H1 (cell line): ENCODE results near the gene NUAK1. TPM values are rescaled to one million over a fixed set of nuclear protein-coding genes. Genes with fewer than 3 reads are reported as not detected.

ENCODE experiments used
- CTCF ChIA-PET: fragments of 300-600 bp; sonication (Branson Sonifier 250); formaldehyde crosslinking; loops from one replicate; lab custom pipeline; 2021; ENCODE audit not compliant: partially characterized antibody; lab: Charles Lee
- POLR2A ChIA-PET: fragments of 300-600 bp; sonication (Branson Sonifier 250); formaldehyde crosslinking; loops from one replicate; lab custom pipeline; 2021; ENCODE audit warnings: inconsistent platforms; ENCODE audit not compliant: partially characterized antibody; lab: Charles Lee
- DNase-seq, 2 experiments: peaks; one replicate each; pipeline versions ENCODE4 v3.0.0 to v3.0.0-alpha.2; 2010 to 2022; ENCODE audit warnings: low spot score in 2 of 2, low read depth in 1 of 2, mixed read lengths in 1 of 2
- FAIRE-seq: peaks from 2 replicates; lab custom pipeline; 2011; peaks lifted over from hg19 to GRCh38; lab: Jason Lieb, UNC
- H2AFZ ChIP-seq: 2 replicates; pipeline ENCODE4 v1.8.1; 2012; ENCODE audit warnings: low read length, inconsistent platforms
- H2AK5ac ChIP-seq: 2 replicates; pipeline ENCODE4 v1.6.1; 2013; ENCODE audit warnings: low read depth, low read length
- H2BK120ac ChIP-seq: replicated peaks from 2 replicates; pipeline ENCODE3; 2013; ENCODE audit warnings: low read depth, low read length, inconsistent platforms
- H2BK12ac ChIP-seq: 2 replicates; pipeline ENCODE4 v1.6.1; 2013; ENCODE audit warnings: low read depth, low read length
- H2BK15ac ChIP-seq: 2 replicates; pipeline ENCODE4 v1.6.1; 2013; ENCODE audit warnings: low read length
- H2BK20ac ChIP-seq: 2 replicates; pipeline ENCODE4 v1.6.1; 2013; ENCODE audit warnings: low read length
- H2BK5ac ChIP-seq: 2 replicates; pipeline ENCODE4 v1.6.1; 2013; ENCODE audit warnings: low read depth, low read length
- H3K14ac ChIP-seq: 2 replicates; pipeline ENCODE4 v1.6.1; 2013; ENCODE audit warnings: inconsistent platforms; ENCODE audit not compliant: insufficient read length
- H3K18ac ChIP-seq: 2 replicates; pipeline ENCODE4 v1.6.1; 2013; ENCODE audit warnings: low read length; ENCODE audit errors: extremely low read depth
- H3K23ac ChIP-seq: 2 replicates; pipeline ENCODE4 v1.6.1; 2013; ENCODE audit warnings: inconsistent platforms; ENCODE audit not compliant: insufficient read length
- H3K23me2 ChIP-seq: 2 replicates; pipeline ENCODE4 v1.6.1; 2013; ENCODE audit warnings: low read depth, low read length
- H3K27ac ChIP-seq: 2 replicates; pipeline ENCODE4 v1.6.1; 2011; ENCODE audit warnings: low read depth, low read length, inconsistent platforms
- H3K27me3 ChIP-seq, 4 experiments: replicated peaks in 1 of 4; 1 replicate in 1 of 4; 2 replicates in 3 of 4; pipeline versions ENCODE4 v1.6.1 to v1.8.1; 2011 to 2013; ENCODE audit warnings: low read length in 3 of 4, mild to moderate bottlenecking in 3 of 4, inconsistent platforms in 2 of 4, mixed read lengths in 2 of 4, moderate library complexity in 1 of 4; ENCODE audit not compliant: control insufficient read depth in 3 of 4, insufficient read depth in 3 of 4; ENCODE audit errors: extremely low read depth in 1 of 4
- H3K36me3 ChIP-seq, 4 experiments: 2 replicates each; pipeline versions ENCODE4 v1.6.1 to v1.8.1; 2011 to 2013; ENCODE audit warnings: mild to moderate bottlenecking in 4 of 4, low read length in 3 of 4, moderate library complexity in 2 of 4, control low read depth in 1 of 4, inconsistent platforms in 1 of 4; ENCODE audit not compliant: insufficient read depth in 4 of 4, control insufficient read depth in 2 of 4
- H3K4ac ChIP-seq: replicated peaks from 2 replicates; pipeline ENCODE3; 2013; ENCODE audit warnings: low read length, low read depth, mixed read lengths, inconsistent platforms; ENCODE audit not compliant: insufficient read length
- H3K4me1 ChIP-seq, 4 experiments: replicated peaks in 1 of 4; 1 replicate in 1 of 4; 2 replicates in 3 of 4; pipeline versions ENCODE4 v1.6.1 to v1.8.1; 2011 to 2013; ENCODE audit warnings: low read length in 3 of 4, inconsistent platforms in 2 of 4, mixed read lengths in 1 of 4; ENCODE audit not compliant: insufficient read depth in 4 of 4, control insufficient read depth in 3 of 4
- H3K4me2 ChIP-seq, 2 experiments: 2 replicates each; pipeline versions ENCODE4 v1.6.1 to v1.8.1; 2011 to 2013; ENCODE audit warnings: low read depth in 2 of 2, low read length in 2 of 2, control low read depth in 1 of 2, inconsistent platforms in 1 of 2, mild to moderate bottlenecking in 1 of 2; ENCODE audit not compliant: insufficient read depth in 1 of 2
- H3K4me3 ChIP-seq, 4 experiments: fragments of 200-600, 300-600 bp in 1 of 4; sonication (generic), shearing (Covaris generic), sonication (Bioruptor Twin) in 1 of 4; 2 replicates each; pipeline versions ENCODE4 v1.5.1 to v1.8.1; 2011 to 2016; ENCODE audit warnings: low read length in 4 of 4, low read depth in 3 of 4, control low read depth in 2 of 4, inconsistent platforms in 2 of 4, mild to moderate bottlenecking in 2 of 4, mixed read lengths in 1 of 4, moderate library complexity in 1 of 4; ENCODE audit not compliant: insufficient read depth in 2 of 4; ENCODE audit errors: extremely low read depth in 1 of 4
- H3K56ac ChIP-seq: replicated peaks from 2 replicates; pipeline ENCODE3; 2013; ENCODE audit warnings: low read depth, mild to moderate bottlenecking, mixed read lengths, low read length, inconsistent platforms; ENCODE audit not compliant: insufficient read length
- H3K79me1 ChIP-seq: 2 replicates; pipeline ENCODE4 v1.6.1; 2013; ENCODE audit warnings: low read depth, low read length, control low read depth
- H3K79me2 ChIP-seq, 2 experiments: 2 replicates each; pipeline versions ENCODE4 v1.6.1 to v1.8.1; 2012 to 2013; ENCODE audit warnings: low read length in 2 of 2, mild to moderate bottlenecking in 2 of 2, inconsistent platforms in 1 of 2; ENCODE audit not compliant: insufficient read depth in 2 of 2, control insufficient read depth in 1 of 2
- H3K9ac ChIP-seq, 4 experiments: replicated peaks in 1 of 4; 1 replicate in 1 of 4; 2 replicates in 3 of 4; pipeline versions ENCODE4 v1.6.1 to v1.8.1; 2011 to 2013; ENCODE audit warnings: low read depth in 3 of 4, low read length in 3 of 4, control low read depth in 2 of 4, mild to moderate bottlenecking in 2 of 4, moderate library complexity in 2 of 4, inconsistent platforms in 1 of 4; ENCODE audit errors: extremely low read depth in 1 of 4
- H3K9me3 ChIP-seq, 2 experiments: 2 replicates each; pipeline versions ENCODE4 v1.6.1 to v1.8.1; 2012 to 2013; ENCODE audit warnings: mild to moderate bottlenecking in 2 of 2, moderate library complexity in 2 of 2, control low read depth in 1 of 2, inconsistent platforms in 1 of 2, low read depth in 1 of 2, low read length in 1 of 2, mixed read lengths in 1 of 2; ENCODE audit not compliant: insufficient read depth in 2 of 2
- H4K20me1 ChIP-seq, 2 experiments: replicated peaks in 1 of 2; 2 replicates each; pipeline versions ENCODE3 to v1.8.1; 2011 to 2013; ENCODE audit warnings: inconsistent platforms in 2 of 2, low read length in 2 of 2, mild to moderate bottlenecking in 1 of 2; ENCODE audit not compliant: insufficient read depth in 2 of 2, control insufficient read depth in 1 of 2
- H4K5ac ChIP-seq: 2 replicates; pipeline ENCODE4 v1.6.1; 2013; ENCODE audit warnings: low read length, low read depth, mixed read lengths, inconsistent platforms; ENCODE audit not compliant: insufficient read length
- H4K8ac ChIP-seq: 2 replicates; pipeline ENCODE4 v1.8.0; 2013; ENCODE audit warnings: mild to moderate bottlenecking, moderate library complexity, low read length, inconsistent platforms; ENCODE audit not compliant: insufficient read depth; ENCODE audit errors: extremely low read depth
- H4K91ac ChIP-seq: replicated peaks from 2 replicates; pipeline ENCODE3; 2013; ENCODE audit warnings: low read length, mixed read lengths, inconsistent platforms; ENCODE audit not compliant: insufficient read length
- BACH1 ChIP-seq: IDR thresholded peaks from 2 replicates; pipeline ENCODE4 v1.6.1; 2012; ENCODE audit warnings: low read length, improper control_type of control experiment
- CREB1 ChIP-seq: IDR thresholded peaks from 2 replicates; pipeline ENCODE4 v1.6.1; 2012; ENCODE audit warnings: inconsistent platforms
- POU5F1 ChIP-seq: IDR thresholded peaks from 2 replicates; pipeline ENCODE4 v1.6.1; 2011; ENCODE audit warnings: low read depth, mild to moderate bottlenecking, low read length, moderate library complexity
- RAD21 ChIP-seq, 2 experiments: IDR thresholded peaks in 1 of 2; conservative IDR thresholded peaks in 1 of 2; 2 replicates each; pipeline ENCODE4 v1.6.1; 2011; ENCODE audit warnings: low read depth in 2 of 2, low read length in 2 of 2, improper control_type of control experiment in 1 of 2, inconsistent platforms in 1 of 2, mild to moderate bottlenecking in 1 of 2, moderate library complexity in 1 of 2
- RFX5 ChIP-seq: IDR thresholded peaks from 2 replicates; pipeline ENCODE4 v1.6.1; 2011; ENCODE audit warnings: low read depth, low read length, improper control_type of control experiment, borderline replicate concordance
- SP2 ChIP-seq: IDR thresholded peaks from 2 replicates; pipeline ENCODE4 v1.6.1; 2012; ENCODE audit warnings: mild to moderate bottlenecking, low read length, inconsistent platforms
- SRF ChIP-seq: IDR thresholded peaks from 2 replicates; pipeline ENCODE4 v1.6.1; 2011; ENCODE audit warnings: mild to moderate bottlenecking, low read depth, low read length, moderate library complexity
- WGBS, 2 experiments: shearing (Covaris generic) in 1 of 2; methylation state at CpG; one replicate each; pipeline versions ENCODE4 v1.1.6 to v1.1.7; 2013 to 2015; ENCODE audit warnings: low lambda C conversion rate in 2 of 2, mixed read lengths in 2 of 2, inconsistent platforms in 1 of 2, low coverage in 1 of 2, missing lambda C conversion rate in 1 of 2; ENCODE audit not compliant: insufficient replicate concordance in 2 of 2, insufficient coverage in 1 of 2, insufficient read length in 1 of 2; ENCODE audit errors: extremely low coverage in 1 of 2, missing lambda C conversion rate in 1 of 2; 5-methylcytosine and 5-hydroxymethylcytosine counted together
- polyA plus RNA-seq, 7 experiments: library from polyadenylated mRNA; depleted of rRNA in 3 of 7; stranded (reverse) in 5 of 7; unstranded in 2 of 7; fragments of >200 nt in 5 of 7; fragments of 200-250 nt in 2 of 7; gene quantifications; 1 replicate in 5 of 7; 2 replicates in 1 of 7; 4 replicates in 1 of 7; pipeline versions ENCODE4 v1.2.1 to v1.2.3, GENCODE V29; 2011 to 2013; ENCODE audit warnings: missing spikeins in 2 of 7, mixed read lengths in 2 of 7
- total RNA-seq: library from RNA; stranded (reverse); fragmentation: NEBNext Ultra II Directional; extraction: Animal tissue kit (Norgen Biotek cat#: 25700); gene quantifications from 2 replicates; pipeline ENCODE4 v1.2.1, GENCODE V29; 2021

NUAK1 gene
- total and polyA plus RNA-seq, 2 of the 8 experiments (the other 6 are each of a cell fraction or from before 2014, with no cell fraction given), result 6.7 to 18.2 TPM

- H4K20me1 ChIP-seq, result no peaks in the 10 kb centered on the region
- DNase-seq, result no peak
- no peaks in the 10 kb centered on the region for H3K4me1 ChIP-seq
- H3K14ac ChIP-seq, result no peak overlapping the region
- no peak overlapping the region for H4K8ac ChIP-seq
- no peak overlapping the region for H2BK12ac ChIP-seq
- H3K56ac ChIP-seq, result no peak overlapping the region
- ChIA-PET POLR2A (no interaction called here), CTCF (interaction anchor here (1.1 kb wide), 1 partner anchor 27 kb away, joined by 3 read pairs; no protein-coding TSS in a partner anchor)
- no peaks in the 10 kb centered on the region for H3K27me3 ChIP-seq
- H3K36me3 ChIP-seq, result no peaks in the 10 kb centered on the region
- no peak overlapping the region for H3K9ac ChIP-seq
- no peak for TF ChIP-seq RFX5
- no peak for TF ChIP-seq SRF
- TF ChIP-seq SP2, result no peak
- no peak for TF ChIP-seq BACH1
- TF ChIP-seq RAD21 (IDR thresholded peaks at IDR 0.05 in 1 of 2, conservative IDR thresholded peaks at IDR 0.05 in 1 of 2; ENCODE audit: low read depth in 2 of 2, low read length in 2 of 2), result no peak
- TF ChIP-seq CREB1, result no peak
- TF ChIP-seq POU5F1, result no peak
- H4K5ac ChIP-seq, result no peak overlapping the region
- H3K23me2 ChIP-seq, result no peaks in the 10 kb centered on the region
- no peaks in the 10 kb centered on the region for H3K79me2 ChIP-seq
- no peak overlapping the region for H2AK5ac ChIP-seq
- no peak for FAIRE-seq
- no peak overlapping the region for H3K4me2 ChIP-seq
- H3K79me1 ChIP-seq, result no peaks in the 10 kb centered on the region
- H2BK120ac ChIP-seq, result no peak overlapping the region
- no peak overlapping the region for H3K4ac ChIP-seq
- 76% methylated on average over 6 of the region's 6 CpGs; no CpG with 5 or more reads in 1 of the 2 experiments for WGBS, 2 experiments
- H2BK5ac ChIP-seq, result no peak overlapping the region
- H3K23ac ChIP-seq, result no peak overlapping the region
- H4K91ac ChIP-seq, result no peak overlapping the region
- H2AFZ ChIP-seq, result no peak overlapping the region
- no peaks in the 10 kb centered on the region for H3K9me3 ChIP-seq
- H3K4me3 ChIP-seq, result no peak overlapping the region
- no peak overlapping the region for H2BK20ac ChIP-seq
- H3K18ac ChIP-seq, result no peak overlapping the region
- H2BK15ac ChIP-seq, result no peak overlapping the region
- H3K27ac ChIP-seq, result no peak overlapping the region
Measured at GRCh38 chr12:106051853-106052531, 86.8 kb downstream of the NUAK1 start.
